ELR (cell line): ENCODE measurements around the gene RRAGC.

Experiments
- DNase-seq: peaks from one replicate; pipeline ENCODE4 v3.0.0-alpha.2; 2015; ENCODE audit warnings: low read depth

RRAGC gene, protein sequence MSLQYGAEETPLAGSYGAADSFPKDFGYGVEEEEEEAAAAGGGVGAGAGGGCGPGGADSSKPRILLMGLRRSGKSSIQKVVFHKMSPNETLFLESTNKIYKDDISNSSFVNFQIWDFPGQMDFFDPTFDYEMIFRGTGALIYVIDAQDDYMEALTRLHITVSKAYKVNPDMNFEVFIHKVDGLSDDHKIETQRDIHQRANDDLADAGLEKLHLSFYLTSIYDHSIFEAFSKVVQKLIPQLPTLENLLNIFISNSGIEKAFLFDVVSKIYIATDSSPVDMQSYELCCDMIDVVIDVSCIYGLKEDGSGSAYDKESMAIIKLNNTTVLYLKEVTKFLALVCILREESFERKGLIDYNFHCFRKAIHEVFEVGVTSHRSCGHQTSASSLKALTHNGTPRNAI

DNA sequence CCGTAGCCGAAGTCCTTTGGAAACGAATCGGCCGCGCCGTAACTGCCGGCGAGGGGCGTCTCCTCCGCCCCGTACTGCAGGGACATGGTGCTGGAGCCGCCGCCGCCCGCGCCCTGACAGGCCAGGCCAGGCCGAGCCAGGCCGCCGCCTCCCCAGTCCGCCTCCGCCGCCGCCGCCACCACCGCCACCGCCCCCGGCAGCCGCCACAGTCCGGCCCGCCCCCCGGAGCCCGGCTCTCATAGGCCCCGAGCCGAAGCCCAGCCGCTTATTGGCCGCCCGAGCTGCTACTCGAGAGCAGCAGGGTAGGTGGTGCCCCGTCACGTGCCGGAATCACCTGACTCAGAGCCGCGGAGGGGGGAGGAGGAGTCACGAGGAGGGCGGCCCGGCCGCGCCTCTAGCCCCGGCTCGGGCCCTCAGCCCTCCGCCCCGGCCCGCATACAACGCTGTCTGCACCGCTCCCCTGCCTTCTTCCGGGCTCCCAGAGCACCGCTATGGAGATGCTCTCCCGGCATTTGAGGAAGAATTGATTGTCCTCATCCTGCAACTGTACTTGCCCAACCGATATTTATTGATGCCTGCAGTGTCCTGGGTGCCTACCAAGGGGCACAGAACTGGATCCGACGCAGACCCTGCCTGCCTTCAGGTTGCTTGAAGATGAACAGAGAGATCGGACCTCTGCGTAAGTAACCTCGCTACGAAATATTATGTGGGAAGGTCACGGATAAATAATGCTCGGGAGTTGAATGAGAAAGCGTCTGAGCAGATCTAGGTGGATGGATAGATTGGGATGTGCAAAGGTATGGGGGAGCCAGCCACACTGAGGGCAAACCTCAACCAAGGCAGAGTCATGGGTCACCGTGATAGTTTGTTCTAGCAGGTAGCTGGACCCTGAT lies at the start of gene RRAGC:
TSS of gene RRAGC (minus strand) at position 212 of the 893 bp plus-strand sequence. CDS start at position 86, 126 bp downstream.
- DNase-seq: peak; percentile 99

DNA sequence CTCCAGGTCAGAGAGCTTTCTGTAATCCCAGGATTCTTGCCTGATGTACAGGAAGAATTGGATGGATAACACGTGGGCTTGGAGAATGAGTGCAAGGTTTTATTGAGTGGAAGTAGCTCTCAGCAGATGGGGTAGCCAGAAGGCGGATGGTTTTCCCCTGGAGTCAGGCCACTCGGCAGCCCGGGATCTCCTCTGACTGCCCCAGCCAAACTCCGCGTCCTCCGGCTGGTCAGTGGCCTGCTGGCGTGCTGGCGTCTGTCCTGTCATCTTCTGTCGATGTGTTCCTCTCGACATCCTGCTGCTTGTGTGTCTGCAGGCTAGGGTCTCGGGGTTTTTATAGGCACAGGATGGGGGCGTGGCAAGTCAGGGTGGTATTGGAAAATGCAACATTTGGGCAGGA lies 49.2 kb upstream of the RRAGC start:
- no peak for DNase-seq

DNA sequence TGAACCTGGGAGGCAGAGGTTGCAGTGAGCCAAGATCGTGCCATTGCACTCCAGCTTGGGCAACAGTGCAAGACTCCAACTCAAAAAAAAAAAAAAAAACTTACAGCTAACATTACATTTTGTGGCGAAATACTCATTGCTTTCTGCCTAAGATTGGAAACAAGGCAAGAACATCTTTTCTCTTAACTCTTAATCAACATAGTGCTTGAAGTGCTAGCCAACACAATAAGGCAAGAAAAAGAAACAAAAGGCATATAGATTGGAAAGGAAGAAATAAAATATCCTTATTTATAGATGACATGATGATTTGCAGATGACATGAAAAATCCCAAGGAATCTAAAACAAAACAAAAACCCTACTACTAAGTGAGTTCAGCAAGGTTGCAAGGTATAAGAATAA lies 46.4 kb upstream of the RRAGC start:
- DNase-seq: no peak

DNA sequence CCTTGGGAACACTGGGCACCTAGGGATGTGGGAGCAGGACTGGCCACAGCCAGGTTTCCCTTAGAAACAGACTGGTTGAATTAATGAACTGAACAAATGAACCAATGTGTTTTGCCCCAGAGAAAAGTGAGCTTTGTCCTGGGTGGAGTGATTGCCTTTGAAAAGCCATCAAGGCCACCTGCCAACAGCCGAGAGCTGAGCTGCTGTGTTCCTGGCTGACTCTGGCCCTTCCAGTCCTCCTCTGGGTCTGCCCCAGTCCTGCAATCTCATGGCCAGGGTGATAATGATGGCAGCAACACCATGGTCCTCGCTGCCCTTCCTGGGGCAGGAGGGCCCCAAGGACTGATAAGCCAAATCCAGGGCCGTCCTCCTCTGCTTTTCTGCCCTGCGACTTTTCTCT lies 40.0 kb upstream of the RRAGC start:
- DNase-seq: no peak

DNA sequence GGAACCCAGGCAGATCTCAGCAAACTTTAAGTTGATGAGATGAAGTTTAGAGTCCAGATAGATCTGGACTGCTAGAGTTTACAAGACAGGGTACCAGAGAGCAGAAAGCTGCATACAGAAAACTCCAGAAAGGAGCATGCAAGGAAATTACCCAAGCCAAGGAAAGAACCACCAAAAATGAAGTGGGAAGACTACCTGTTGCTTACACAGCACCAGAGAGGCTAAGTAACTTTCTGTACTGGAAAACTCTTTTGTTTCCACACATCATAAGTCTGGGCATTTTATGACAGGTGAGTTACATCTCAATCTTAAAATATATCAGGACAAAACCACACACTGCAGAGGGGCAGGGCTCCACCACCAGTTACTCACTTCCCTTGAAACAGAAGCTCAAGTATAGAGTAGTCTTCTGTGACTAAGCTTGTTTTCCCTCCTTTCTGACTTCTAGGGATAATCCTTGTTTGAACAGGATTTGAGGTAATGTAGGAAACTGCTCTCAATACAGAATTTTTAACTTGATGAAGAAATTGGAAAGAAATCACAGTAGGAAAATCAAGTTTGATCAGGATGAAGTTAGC lies 39.2 kb upstream of the RRAGC start:
- DNase-seq: peak; percentile 50

DNA sequence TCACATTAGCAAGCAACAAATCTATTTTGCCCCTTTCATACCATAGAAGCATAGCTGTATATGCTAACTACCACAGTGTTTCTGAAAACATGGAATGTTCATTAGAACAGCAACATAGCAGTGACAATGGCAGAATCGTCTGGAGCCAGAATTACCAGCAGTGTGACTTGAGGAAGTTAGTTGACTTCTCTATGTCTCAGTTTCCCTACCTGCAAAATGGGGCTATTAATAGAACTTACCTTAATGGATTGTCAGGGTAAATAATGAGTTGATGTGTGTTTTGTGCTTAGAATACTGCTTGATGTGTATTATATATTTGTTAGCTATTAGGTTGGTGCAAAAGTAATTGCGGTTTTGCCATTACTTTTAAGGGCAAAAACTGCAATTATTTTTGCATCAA lies 36.6 kb upstream of the RRAGC start:
- no peak for DNase-seq

DNA sequence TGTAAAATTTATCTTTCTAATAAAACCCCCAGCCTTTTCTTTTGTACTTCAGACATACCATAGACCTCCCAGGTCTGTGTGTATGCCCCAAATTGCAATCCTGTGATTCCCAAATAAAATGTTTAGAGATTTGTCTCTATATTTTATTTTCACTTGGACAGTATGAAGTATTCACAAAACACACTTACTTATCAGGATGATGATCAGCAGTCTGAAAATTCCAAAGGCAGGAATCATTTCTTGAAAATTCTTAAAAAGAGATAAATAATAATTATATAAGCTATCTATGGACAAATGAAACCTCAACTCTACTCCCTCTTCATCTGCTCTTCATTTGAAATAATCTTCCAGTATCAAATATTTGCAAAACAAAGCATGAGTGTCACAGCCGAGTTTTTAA lies 33.4 kb upstream of the RRAGC start:
- DNase-seq: no peak

DNA sequence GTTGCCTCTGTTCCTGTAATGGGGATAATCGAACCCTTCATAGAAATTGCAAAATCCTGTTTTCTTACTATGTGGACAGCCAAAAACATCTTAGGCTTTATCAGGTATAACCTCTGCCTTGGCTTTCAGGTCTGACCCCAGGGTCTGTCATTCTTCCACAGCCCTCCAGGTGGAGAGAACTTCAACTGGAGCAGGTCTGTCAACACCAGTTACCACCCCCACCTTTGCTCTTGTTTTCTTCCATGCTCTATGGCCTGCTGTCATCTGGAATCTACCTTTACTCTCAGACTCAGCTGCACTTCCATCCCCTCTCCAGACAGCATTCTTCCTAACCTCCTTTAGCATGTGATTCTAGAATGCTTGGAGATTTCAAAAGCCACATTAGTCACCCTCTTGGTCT lies 32.2 kb upstream of the RRAGC start:
- peak; percentile 17 for DNase-seq

DNA sequence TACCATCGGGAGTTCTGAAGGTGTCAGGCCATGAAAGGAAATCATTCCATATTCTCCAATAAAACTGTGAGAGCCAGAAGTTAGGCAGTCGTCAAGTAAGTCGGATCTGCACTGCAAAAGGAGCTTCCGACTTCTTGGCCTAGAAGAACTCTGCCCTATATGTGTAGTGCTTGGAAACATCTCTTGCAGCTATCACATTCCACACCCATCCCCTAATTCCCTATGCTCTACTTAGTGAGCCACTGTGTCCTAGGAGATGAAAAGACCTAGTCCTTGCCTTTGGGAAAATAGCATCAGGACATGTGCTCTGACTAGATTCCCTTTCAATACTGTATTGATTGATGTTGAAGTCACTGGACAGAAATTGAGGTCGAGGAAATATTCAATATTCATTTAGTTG lies 30.0 kb upstream of the RRAGC start:
- no peak for DNase-seq

DNA sequence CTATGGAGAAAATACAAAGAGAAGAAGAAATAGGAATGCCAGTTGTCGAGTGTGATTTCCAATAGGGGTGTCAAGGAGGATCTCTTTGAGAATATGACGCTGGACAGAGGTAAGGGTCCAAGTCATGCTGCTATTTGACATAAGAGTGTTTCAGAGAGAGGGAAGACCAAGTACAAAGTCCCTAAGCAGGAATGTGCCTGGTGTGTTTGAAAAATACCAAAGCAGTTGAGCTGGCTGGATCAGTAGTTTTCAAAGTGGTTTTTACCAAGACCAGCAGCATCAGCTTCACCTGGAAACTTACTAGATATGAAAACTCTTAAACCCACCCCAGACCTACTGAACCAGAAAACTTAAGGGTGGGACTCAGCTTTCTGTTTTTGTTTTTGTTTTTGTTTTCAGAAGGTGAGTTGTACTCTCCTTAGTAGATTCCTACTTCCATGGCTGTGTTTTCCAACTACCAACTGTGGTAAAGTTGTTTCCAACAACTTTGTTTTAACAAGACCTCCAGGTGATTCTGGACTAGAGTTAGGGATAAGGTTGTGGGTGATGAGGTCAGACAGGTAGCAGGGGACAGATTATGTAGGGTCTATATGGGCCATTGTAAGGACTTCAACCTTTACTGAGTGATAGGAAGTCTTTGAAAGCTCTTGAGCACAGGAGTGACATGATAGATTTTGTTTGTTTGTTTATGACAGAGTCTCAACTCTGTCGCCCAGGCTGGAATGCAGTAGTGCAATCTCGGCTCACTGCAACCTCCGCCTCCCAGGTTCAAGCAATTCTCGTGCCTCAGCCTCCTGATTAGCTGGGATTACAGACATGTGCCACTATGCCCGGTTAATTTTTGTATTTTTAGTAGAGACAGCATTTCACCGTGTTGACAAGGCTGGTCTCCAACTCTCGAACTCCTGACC lies 29.1 kb upstream of the RRAGC start:
- DNase-seq: no peak

DNA sequence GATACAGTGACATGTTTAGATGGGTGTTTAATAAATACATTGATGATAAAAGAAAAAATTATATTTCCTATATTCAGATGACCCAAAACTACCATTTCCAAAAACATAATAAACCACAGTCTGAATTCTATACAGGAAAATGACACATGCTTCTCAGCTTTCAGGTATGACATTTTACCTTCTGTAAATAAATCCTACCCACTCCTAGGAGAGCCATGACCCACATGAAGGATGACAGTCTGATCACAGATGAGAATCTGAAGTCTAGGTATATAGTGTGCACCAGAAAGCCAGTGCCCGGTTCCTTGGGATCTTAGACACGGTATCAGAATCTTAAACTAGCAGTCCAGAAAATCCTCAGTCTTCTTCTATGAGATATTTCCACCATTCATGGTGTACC lies 25.5 kb upstream of the RRAGC start:
- no peak for DNase-seq

DNA sequence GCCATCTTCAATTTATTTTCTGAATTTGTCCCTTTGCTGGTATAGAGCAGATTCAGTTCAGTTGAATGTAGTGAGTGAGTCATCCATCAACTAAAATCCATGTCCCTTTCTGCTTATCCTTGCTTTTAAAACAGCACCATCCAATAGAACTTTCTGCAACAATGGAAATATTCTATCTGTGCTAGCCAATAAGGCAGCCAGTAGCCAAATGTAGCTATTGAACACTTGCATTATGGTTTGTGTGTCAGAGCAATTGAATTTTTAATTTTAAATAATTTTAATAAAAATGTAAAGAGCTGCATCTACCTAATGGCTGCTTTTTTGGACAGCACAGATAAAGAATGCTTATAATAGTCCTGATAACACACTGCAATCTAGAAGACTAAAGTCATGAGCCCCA lies 21.9 kb upstream of the RRAGC start, which contains the start of gene GJA9:
TSS of gene GJA9 (minus strand) at position 101 of the 400 bp plus-strand sequence. CDS start 5,489 bp downstream, outside the sequence.
- DNase-seq: no peak

DNA sequence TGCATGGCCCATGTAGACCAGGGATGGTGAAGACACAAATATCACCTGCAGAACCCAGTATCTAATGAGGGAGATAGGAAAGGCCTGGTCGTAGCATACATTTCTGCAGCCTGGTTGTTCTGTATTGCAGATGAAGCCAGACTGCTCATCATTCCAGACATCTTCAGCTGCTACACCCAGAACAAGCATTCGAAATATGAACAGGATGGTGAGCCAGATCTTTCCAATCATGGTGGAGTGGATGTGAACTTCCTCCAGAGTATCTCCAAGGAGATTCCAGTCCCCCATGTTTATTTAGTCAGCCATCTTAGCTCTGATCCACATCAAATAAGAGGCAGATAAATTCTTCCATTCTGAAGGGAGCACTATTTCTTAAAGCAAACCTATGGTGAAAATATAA lies 16.2 kb upstream of the RRAGC start:
- DNase-seq: no peak

DNA sequence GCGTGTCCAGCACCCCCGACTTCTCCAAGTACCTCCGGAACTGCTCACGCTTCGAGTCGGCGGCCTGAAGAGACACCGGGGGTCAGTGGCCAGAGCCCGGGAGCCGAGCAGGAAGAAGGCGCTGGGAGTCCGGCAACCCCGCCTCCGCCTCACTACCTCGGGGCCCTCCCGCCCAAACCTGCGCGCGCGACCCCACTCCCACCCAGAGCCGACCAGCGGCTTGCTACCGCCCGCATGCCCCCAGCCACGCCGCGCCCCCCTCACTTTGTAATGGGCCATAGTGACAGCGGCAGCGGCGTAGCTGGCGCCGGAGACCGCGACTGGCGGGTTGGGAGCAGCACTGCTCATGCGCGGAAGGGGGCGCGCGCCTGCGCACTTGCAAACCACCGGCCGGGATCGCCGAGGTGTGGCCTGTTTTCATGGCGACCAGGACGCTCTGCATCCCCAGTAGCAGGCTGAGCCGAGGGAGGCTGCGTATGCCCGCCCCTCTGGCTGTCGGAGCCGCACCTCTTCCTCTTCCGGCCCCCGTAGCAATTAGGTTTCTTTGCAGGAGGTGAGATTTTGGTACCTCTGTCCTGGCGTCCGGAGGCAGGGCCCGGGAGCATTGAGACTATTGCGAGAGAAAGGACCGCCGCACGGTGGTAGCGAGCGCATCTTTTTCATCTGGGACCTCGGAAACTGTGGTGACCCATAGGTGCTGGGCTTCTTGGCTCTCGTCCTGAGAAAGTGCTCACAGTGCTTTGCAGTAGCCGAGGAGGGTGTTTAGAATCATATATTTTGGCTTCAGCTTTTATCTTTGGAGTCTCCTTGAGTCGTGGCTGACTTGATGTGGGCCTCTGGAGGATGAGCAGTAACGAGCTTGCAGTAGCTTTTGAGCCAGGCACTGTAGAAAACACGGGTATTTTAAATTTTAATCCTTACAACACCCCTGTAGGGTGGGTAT lies 13.7 kb upstream of the RRAGC start, which contains the start of gene MYCBP:
TSS of gene MYCBP (minus strand) at position 322 of the 943 bp plus-strand sequence. CDS start at position 279, 43 bp downstream.
- peak; percentile 93 for DNase-seq

DNA sequence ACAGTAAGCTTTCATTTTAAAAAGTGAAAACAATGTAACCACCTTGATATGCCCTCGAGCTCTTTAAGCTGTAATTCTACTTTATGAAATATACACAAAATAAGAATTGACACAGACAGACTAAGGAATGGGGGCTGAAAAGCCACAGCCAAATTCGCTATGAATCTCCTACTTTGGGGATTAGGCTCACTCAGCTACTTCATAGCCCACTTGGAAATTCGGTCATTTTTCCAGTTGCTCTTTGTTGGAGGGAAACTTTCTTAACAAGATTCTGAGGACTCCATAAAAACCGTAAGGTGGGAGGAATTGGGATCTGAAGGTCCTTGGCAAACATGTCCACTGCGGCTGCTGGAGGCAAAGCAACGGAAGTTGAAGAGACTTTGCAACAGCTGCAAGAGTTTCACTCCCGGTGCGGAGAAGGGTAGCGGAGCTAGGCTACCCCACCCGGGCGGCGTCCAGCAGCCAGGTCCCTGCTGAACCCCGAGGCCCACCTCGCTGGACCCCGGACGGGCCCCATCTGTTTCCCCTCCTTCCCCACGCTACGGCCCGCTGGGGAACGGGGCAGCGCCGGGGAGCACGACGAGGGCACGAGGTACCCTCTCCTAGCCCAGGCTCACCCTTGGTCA lies 12.9 kb upstream of the RRAGC start:
- DNase-seq: peak; percentile 54

DNA sequence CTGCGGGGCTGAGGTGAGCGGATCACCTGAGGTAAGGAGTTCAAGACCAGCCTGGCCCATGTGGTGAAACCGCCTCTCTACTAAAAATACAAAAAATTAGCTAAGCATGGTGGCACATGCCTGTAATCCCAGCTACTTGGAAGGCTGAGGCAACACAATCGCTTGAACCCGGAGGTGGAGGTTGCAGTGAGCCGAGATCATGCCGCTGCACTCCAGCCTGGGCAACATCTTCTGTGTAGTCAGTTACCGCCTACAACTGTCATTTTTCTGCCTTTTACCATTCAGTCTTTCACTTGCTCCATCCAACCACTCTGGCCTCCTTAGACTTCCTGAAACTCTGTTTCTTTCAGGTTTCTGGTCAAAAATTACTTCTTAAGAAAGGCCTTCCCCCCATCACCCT lies 11.4 kb upstream of the RRAGC start:
- no peak for DNase-seq

DNA sequence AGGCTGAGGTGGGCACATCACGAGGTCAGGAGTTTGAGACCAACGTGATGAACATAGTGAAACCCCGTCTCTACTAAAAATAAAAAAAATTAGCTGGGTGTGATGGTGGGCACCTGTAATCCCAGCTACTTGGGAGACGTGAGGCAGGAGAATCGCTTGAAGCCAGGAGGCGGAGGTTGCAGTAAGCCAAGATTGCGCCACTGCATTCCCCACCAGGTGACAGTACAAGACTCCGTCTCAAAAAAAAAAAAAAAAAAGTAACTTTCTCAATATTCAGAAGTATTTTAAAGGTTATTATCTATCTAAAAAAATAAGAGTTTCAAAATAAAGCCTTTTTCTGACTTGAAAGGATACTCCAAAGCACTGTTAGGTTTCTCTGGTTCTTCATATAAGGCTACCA lies 7.6 kb upstream of the RRAGC start:
- DNase-seq: no peak

DNA sequence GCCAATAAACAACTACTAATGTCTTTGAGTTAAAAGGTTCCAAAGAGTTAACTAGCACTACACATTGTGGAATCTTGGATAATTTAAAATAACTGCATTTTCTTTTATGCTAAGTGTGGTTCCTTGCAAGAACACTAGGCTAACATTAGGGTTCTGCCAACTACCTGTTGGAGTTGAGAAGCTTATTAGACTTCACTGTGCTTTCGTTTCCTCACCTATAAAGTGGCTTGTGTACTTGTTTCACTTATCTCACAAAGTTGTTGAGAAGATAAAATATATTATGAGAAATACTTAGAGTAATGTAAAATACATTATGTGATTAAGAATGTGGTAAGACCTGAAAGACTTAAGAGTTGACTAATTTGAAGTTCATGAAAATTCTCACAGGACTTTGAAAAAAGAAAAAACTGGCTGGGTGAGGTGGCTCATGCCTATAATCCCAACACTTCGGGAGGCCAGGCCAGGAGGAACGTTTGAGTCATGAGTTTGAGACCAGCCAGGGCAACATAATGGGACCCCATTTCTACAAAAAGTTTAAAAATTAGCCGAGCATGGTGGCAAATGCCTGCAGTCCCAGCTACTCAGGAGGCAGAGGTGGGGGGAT lies 5.6 kb upstream of the RRAGC start:
- DNase-seq: no peak

DNA sequence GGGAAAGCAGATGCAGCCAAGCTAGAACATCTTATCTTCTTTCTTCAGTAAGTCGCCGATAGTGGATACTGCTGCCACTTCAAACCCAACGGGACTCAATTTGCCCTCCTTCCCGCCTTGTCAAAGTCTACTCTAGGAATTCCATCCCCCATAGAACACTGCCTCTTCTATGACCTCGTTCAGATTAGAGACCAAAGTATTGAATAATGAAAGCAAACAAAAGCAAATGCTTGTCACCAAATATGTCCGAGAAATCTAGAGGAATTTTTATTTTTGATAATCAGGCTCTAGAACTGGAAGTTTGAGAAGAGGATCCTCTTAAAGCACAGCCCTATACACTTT lies 853 bp upstream of the RRAGC start:
- DNase-seq: peak; percentile 31
